NCI-H146 treated with DMSO at 0.1 percent for 48 hours (cell line): Measurements from ENCODE around the gene CCDC192.
"Not testable (repeated sequence)": the region's sequence is repeated elsewhere in the genome, so short reads cannot be mapped to it uniquely, and the experiment has no call there.

Experiments
- DNase-seq: peaks from one replicate; lab custom pipeline; 2025; ENCODE audit not compliant: unreplicated experiment; lab: John Stamatoyannopoulos, UW

CCDC192 gene

GRCh38 chr5:127839496-127840197 is 136.5 kb downstream of the CCDC192 start:
- no peak for DNase-seq

- no peak for DNase-seq
These were observed 137.0 kb downstream of the CCDC192 start for GRCh38 chr5:127840198-127840524.

DNA sequence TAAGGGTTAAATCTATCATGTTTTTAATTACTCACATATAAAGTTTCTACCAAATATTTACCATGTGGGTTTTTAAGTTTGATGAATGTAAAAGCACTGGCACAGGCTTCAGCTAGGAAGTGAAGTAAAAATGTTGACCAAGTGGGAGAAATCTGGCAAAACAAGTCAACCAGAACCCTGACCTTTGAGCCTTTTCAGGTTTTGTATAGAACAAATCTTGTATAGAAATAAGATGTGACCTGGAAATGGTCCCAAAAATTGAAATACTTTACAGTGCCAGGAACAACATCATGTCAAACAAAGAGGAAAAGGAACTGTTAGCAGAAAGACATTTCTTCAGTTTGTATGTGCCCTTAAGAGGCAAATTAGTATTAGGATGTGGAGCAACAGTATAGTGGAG is 137.6 kb downstream of the CCDC192 start:
- DNase-seq: no peak

DNA sequence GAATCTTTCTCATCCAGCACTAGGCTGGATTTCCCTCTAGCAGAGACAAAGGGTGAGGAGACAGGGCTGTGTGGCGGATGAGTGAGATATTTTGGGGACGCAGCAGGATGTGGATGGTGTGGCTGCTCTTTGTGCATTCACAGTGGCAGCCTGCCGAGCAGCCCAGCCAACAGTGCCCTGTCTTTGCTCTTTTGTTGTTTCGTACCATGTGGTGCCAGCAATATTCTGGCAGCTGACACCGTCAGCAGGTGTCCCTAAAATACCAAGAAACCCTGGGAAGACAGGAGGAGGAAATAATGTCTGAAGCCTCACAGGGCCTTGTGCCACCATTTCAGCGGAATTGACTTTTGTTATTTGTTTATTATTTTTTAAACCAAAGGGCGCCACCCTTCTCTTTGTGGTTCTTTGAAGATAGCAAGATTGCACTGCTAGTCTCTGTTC is 141.4 kb downstream of the CCDC192 start:
- peak; percentile 60 for DNase-seq

DNA sequence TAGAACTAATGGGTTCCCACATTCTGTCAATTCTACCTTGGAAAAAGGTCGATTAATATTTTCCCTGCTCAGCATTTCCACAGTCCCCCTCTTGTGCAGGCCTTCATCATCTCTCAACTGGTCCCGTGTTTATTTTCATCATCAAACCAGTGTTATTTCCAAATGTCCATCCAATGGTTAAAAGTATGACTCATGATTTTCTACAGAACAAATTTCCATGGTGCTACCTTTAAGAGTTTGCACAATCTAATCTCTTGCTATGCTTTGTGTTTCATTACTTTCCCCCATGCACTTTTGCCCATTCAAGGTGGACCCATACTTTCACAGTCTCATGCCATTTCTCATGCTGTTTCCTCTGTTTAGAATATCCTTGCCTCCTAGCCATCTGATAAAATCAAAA is 143.7 kb downstream of the CCDC192 start:
- DNase-seq: no peak

GRCh38 chr5:127847641-127848040 is 144.4 kb downstream of the CCDC192 start:
- not testable (repeated sequence) for DNase-seq

DNA sequence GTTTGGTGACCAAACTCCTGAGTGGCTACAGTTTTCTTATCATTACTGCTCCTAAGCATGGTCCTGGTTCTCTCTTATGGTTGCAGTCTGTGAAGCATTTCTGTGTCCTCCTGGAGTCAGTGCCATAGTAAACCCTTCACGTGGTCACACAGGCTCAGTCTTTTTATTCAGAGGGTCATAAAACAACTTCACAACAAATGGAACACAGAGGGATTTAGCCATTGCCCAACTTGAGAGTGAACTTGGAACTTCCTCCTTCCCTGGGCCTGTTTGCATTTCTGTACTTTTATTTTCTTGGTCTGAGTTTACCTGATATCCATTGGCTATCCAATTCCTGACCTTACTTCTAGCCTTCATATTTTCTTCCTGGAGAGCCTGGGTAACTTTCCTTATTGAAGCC is 144.9 kb downstream of the CCDC192 start:
- DNase-seq: no peak

GRCh38 chr5:127849408-127849807 is 146.2 kb downstream of the CCDC192 start:
- no peak for DNase-seq

DNA sequence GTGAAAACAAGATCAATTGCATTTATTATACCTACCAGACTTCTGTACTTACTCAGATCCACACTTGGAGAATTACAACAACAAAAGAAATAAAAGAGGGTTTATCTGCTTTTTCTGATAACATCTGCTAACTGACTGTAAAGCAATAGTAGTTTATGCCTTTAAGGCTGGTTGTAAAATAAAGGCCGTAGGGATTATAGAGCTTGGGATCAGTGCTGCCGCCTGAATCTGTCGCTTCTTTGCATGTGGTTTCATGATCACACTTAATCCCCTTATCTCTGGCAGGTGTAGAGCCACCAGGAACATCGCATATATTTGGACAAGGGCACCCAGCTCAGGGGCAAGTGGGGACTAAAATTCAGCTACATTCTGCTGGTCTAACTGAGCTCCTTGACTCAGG is 146.7 kb downstream of the CCDC192 start:
- no peak for DNase-seq

GRCh38 chr5:127851964-127852363 is 148.8 kb downstream of the CCDC192 start:
- DNase-seq: no peak

DNA sequence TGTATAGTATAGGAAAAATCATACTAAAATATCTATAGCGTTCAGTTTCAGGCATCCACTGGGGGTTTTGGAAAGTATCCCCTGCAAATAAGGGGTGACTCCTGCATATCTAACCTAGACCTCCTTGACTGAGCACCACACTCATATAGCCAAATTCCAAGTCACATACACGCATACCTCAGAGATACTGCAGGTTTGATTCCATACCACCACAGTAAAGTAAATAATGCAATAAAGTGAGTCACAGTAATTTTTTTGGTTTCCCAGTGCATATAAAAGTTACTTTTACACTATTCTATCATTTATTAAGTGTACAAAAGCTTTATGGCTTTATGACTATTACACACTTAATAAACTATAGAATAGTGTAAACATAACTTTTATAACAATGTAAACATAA is 151.3 kb downstream of the CCDC192 start:
- no peak for DNase-seq

DNA sequence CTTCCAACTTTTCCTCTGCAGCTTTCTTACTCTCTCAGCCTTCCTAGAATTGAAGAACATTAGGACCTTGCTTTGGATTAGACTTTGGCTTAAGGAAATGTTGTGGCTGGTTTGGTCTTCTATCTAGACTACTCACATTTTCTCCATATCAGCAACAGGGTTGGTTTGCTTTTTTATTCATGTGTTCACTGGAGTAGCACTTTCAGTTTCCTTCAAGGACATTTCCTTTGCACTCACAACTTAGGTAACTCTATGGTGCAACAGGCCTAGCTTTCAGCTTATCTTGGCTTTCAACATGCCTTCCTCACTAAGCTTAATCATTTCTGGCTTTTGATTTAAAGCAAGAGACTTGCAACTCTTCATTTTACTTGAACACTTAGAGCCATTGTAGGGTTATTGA is 153.1 kb downstream of the CCDC192 start:
- no peak for DNase-seq

- no peak for DNase-seq
These were observed 155.1 kb downstream of the CCDC192 start for GRCh38 chr5:127858116-127858784.

- DNase-seq: no peak
These were observed 157.1 kb downstream of the CCDC192 start for GRCh38 chr5:127860291-127860690.

- no peak for DNase-seq
These were observed 160.0 kb downstream of the CCDC192 start for GRCh38 chr5:127863161-127863560.

DNA sequence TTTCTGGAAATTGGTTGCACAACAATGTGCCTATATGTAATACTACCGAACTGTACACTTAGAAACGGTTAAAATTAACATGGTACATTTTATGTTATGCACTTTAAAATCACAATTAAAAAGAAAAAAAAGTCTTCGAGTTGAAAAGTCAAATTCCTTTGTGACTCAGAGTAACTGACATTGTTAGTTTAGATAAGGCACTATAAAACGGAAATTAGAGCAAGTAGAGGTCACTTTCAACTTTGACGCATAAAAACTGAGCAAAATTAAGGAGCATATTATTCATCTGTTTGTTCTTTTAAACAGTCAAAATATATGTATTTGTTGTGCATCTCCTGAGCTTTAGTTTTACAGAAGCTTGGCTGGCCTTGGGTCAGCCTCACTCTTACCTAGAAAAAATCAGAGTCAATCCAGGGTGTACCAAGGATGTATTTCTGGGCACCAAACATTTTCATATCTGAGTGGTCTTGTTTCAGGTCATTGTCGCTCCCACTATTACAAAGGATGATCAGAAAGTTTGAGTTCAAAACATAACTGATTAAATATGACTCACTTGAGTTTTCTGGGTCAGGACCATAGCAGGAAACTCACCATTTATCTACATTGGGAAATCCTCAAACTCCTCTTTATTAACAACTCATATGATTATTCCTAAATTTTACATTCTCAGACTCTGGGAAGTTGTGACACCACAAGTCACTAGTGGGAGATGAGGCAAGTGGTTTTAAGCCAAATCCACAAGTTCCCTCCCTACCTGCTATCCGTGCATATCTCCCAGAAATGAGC is 160.6 kb downstream of the CCDC192 start:
- no peak for DNase-seq

DNA sequence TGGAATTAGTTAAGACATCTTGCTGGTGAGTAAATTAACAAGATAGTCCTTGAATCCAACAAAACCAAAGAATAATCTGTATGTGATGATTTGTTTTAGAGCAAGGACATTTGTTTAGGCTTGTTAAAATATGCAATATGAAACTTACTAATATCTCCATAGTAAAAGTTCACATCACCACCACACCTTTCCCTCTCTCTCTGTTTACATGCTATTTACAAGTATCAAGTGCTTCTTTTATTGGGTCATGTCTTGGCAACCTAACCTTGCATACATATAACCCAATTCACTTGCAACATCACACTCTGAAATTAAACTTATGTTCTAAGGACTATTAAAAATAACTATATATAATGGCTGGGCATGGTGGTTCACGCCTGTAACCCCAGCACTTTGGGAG is 161.3 kb downstream of the CCDC192 start:
- no peak for DNase-seq

- no peak for DNase-seq
These were observed 162.1 kb downstream of the CCDC192 start for GRCh38 chr5:127865273-127865672.

- DNase-seq: no peak
These were observed 164.0 kb downstream of the CCDC192 start for GRCh38 chr5:127867022-127867783.

DNA sequence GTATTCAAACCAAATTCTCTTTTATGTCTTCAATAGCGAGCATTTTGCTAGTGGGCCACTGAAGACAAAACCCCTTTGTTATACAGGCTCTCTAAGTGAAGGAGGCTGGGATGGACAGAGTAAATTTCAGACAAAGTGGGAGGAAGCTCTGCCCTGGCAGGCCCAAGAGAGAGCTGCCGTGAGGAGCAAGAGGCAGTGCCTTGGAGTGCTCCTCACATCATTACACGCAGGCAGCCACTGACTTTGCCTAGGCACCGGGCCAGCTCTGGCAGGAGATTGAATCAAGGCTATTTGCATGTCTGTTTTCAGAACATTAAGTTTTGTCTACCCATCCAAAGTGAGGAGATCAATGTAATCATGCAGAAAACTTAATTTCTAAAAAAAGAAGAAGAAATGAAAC is 167.7 kb downstream of the CCDC192 start:
- no peak for DNase-seq

GRCh38 chr5:127871503-127872153 is 168.4 kb downstream of the CCDC192 start:
- DNase-seq: no peak
